ENCODE data around the gene KIFC3.
"Not testable (repeated sequence)": the region's sequence is repeated elsewhere in the genome, so short reads cannot be mapped to it uniquely, and the experiment has no call there.

KIFC3 gene

DNA sequence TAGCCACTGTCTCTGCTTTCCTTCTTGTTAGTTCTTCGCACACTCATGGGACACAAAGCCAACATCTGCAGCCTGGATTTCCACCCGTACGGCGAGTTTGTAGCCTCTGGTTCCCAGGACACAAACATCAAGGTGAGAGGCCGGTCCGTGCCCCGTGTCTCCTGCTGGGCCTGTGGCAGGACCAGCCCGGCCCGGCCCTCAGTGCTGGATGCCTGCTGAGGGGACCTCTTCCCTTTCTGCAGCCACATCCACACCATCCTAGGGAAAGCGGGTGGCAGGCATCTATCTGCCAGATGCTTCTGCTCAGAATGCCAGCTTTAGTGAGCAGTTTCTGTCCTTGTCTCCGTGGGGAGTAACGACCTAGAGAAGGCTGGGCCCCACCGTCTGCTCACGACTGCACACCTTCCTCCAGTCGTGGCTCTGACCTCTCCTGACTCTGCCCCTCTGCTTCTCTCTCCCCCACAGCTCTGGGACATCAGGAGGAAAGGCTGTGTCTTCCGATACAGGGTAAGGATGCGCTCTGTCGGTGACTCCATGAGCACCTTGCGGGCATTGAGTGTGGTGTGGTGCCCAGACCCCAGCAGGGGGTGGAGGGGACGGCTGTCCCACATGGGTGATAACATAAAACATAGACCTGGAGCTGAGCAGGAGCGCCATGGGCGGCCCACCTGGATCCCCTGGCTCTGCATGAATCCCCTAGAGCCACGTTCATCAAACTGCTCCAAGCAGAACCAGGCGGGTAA, 51.3 kb downstream of the KIFC3 start:
- no peak for DNase-seq

DNA sequence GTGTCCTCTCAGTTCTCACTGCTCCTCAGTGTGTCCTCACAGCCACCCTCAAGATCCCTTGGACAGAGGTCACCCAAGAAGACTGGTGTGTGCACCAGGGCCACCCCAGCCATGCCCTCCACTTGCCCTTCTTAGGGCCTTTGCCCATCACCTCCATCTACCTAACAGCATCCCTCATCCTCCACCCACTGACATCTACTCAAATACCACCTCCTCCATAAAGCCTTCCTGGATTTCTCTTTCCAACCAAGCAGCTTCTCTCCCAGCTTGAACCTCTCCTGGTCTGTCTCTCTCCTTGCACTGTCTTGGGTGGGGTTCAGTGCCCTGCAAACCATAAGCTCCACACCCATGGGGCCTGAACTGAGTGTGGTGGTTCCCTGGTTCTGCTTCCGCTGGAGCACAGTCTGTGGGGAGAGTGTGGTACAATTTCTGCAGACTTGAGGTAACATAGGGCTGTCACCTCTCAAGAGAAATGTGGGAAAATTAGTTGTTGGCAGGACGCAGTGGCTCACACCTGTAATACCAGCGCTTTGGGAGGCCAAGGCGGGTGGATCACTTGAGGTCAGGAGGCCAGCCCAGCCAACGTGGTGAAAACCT, 52.3 kb downstream of the KIFC3 start:
- DNase-seq, result no peak

DNA sequence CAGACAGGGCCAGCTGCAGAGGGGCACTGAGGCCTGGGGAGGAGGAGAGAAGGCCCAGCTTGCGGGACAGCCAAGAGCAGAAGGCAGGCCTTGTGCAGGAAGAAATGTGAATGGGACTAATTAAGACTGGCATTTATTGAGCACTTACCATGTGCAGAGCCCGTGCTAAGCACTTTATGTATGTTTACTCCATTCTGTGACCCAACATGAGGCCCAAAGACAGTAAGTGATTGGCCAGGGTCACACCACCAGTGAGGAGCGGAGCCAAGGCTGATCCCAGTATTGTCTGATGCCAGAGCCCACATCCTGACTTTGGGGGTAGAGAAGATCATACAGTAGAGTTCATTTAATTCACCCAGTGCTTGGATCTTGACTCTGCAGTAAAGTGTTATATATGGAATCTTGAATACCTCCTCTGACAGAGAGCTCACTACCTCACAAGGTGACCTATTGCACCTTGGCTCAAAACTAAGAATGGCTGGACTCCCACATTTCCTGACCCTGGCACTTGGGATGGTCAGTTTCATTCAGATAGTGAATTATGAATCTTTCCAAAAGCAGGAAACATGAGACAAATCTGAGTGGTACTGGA, 53.1 kb downstream of the KIFC3 start:
- DNase-seq, result no peak

DNA sequence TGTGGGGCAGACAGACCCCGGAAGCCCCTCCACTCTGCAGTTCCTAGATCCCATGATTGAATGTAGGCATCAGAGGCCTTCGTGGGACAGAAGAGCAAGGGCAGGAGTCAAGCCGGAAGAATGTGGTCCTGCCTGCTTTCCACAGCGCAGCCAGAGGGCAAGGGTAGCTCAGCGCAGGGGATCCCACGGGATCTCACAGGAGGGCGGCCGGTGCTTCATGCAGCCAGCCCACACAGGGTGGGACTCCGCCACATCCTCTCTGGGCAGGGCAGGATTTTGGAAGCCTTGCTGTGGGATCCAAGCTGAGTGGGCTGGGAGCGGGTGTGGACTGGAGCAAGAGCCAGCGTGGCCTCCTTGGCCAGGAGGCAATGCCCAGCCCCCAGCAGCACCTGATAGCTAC, 53.7 kb downstream of the KIFC3 start:
- no peak for DNase-seq

DNA sequence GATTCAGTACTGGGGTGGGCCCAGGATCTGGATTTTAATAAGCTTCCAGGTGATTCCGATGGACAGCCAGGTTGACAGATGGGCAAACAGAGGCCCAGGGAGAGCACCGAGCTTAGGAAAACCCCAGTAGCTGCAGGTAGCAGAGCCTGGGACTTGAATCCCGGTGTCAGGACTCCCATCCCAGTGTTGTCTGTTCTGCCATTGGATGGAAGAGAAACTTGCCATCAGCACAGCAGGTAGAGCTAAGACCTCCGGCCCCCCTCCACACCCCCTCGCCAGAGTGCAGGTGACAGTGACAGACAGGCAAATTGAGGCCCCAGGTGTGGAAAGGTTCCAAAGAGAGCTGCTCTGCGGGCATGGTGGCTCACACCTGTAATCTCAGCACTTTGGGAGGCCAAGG, 54.3 kb downstream of the KIFC3 start:
- no peak for DNase-seq

DNA sequence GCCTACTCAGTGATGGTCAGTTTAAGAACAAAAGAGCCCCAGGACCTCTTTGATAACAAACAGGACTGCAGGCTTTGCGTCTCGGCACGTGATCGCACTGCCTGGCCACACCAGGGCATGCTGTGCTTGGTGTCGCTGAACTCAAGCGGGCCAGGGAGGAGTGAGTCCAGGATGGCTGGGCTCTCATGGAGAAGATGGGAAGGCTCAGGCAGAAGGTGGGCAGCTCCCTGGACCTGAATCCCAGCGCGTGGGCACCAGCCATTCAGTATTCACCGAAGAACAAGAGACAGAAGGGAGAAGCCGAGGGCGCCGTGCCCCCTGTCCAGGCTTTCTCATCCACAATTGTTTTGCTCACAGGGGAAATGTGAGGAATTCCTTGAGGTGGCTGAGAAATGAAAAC, 54.8 kb downstream of the KIFC3 start:
- no peak for DNase-seq

DNA sequence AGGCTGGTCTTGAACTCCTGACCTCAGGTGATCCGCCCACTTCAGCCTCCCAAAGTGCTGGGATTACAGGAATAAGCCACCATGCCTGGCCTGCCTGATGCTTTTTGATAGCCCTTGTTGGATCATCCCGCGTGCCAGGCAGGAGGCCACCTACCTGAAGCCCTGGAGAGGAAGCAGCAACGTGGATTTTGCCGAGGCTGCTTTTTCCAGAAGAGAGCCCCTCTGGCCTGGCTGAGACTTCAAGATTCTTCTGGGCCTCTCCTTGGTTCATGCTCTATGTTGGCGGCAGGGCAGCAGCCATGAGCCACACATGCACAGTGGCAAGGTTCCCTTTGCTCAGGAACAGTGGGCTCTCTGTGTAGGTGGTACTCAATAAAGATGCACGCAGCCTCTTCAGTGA, 55.2 kb downstream of the KIFC3 start:
- no peak for DNase-seq

DNA sequence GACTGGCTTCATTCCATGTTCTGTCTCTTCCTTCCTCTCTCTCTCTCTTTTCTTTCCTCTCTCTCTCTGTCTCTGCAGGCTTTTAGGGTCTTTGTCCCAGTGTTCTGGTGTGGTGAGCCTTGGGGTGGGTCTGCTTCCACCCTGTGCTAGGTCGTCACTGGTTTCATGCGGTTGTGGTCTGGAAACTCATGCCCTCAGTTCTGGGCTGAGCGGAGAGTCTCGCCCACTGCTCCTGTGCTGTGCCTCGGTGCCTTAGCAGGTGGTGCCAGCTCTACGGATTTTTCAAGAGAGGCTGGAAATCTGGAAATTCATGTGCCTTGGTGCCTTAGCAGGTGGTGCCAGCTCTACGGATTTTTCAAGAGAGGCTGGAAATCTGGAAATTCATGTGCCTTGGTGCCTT, 56.0 kb downstream of the KIFC3 start:
- not testable (repeated sequence) for DNase-seq

DNA sequence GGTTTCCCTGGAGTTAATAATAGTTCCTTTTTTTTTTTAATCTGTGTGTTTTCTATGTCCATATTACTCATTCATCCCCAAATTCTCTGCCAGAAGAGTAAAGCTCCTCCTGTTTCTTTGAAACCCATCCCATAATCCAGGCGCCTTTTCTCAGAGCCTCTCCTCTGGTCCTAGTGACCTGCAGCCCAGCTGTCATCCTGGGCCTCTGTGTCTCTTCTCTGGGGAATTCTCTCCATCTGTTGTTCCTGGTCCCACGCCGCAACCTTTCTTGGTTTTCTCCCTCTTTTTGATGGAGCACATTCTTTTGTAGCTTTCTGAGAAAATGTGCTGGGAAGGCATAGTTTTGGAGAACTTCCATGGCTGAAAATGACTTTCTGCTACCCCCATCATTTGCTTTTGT, 56.5 kb downstream of the KIFC3 start:
- DNase-seq, result no peak

DNA sequence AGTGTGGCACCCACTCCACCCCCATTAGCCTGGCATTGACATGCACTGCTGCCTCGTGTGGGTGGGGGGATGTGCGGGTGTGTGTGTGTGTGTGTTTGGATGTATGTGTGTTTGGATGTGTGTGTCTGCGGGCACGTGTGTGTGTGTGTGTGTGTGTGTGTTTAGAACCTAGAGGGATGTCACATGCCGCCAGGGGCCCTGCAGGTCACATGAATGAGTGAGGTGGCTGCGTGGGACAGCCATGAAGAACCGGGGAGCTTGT, 57.7 kb downstream of the KIFC3 start:
- no peak for DNase-seq

DNA sequence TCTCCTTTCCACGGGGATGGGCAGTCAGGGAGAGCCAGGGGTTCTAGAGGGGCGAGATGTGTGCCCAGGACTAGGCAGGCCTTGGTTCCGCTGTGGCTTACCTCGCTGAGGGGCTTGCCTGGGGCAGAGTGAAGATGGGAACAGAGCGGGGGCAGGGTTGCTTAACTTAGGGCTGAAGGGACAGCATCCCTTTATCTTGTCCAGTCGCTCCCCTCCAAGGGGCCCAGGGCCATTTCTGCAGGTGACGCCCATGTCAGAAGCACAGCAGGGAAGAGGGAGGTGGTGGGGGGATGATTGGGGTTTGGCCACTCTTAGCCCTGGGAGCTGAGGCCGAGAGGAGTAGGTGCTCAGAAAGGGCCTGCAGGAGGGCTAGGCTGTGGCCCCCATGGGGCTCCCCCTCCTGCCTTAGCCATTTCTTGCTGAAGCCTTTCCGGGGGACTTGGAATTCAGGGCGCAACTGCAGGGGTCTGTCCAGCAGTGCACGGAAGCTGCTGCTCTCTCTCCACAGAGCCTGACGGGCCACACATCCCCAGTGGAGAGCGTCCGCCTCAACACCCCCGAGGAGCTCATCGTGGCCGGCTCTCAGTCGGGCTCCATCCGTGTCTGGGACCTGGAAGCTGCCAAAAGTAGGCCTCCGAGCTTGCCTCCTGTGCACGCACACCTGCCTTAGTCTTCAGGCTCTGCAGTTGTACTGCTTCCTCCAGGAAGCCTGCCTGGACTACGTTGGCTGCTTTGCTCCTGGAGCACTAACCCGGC, 58.2 kb downstream of the KIFC3 start:
- DNase-seq, result no peak

DNA sequence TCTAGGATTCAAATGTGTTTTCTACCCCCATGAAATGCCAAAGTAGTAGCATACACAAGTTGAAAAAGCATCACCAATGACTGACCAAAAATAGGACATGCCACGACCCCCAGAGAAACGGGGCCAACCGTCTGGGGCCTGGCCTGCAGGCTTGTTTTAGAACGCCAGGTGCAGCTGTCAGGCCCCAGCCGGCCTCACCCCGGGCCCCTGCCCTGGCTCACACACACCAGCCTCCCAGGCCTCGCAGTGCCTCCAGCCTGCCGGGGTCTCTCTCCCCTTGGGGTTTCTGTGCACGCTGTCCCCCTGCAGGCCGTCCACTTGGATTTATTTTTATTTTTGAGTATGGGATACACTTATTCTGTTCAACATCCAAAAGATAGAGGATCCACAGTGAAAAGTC, 58.8 kb downstream of the KIFC3 start:
- no peak for DNase-seq

DNA sequence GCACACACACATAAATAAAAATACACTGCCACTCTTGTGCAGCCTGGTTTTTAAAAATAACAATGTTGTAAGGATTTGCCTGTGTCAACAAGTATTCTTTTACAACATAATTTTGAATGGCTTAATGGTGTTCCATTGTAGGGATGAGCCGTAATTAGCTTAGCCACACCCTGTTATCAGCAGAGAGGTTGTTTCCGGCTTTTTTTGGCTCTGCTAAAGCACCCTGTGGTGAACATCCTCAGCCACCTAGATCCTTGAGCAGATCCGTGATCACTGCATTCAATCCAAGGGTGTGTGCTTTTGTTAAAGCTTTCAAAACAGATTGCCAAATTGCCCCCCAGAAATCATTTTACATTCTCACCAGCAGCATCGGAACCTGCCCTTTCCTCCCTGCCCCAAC, 59.7 kb downstream of the KIFC3 start:
- DNase-seq, result peak; percentile 33

DNA sequence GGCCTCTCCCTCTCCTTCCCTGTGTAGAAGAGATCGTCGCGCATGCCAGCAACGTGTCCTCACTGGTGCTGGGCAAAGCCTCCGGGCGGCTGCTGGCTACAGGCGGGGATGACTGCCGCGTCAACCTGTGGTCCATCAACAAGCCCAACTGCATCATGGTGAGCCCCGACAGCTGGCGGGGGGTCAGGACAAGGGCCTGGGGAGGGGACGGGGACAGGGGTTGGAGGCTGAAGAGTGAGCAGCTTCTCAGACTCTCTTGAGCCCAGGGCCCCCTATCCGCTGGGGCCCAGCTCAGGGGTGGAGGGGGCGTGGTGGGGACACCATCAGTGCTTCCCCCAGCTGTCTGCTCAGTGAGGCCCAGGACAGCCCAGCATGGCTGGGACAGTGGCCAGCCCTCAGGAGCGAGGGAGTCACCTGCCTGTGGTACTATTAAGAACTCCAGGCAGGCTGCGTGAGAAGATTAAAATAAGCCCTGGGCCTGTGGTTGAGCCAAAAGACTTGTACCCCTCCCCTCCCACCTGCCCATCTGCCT, 60.6 kb downstream of the KIFC3 start:
- no peak for DNase-seq

DNA sequence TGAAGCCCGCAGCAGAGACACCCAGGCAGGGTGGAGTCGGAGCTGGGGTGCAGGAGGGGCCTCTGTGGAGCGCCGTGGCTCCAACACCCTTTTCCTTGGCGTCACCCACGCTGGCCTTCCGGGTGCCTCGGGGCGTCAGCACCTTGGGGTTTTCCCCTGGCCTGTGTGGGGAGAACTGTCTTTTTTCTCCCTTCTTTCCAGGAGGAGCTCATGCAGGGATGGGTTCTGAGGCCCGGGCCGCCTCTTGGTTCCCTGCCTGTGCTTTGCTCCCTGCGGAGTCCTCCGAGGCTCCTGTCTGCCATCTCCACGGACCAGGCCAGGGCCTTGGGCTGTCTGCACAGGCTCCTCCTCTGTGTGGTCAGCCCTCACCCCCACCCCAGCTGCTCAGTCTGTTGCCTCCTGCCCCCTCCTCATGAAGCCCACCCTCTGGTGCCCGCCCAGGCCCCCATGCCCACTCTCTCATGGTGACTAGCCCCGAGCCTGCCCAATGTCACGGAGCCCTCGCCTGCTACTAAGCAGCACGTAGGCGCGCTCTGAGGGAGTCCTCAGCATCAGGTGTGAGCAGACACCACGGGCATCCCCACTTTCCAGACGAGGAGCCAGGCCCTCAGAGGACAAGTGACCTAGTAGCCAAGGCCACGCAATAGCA, 61.7 kb downstream of the KIFC3 start:
- no peak for DNase-seq

DNA sequence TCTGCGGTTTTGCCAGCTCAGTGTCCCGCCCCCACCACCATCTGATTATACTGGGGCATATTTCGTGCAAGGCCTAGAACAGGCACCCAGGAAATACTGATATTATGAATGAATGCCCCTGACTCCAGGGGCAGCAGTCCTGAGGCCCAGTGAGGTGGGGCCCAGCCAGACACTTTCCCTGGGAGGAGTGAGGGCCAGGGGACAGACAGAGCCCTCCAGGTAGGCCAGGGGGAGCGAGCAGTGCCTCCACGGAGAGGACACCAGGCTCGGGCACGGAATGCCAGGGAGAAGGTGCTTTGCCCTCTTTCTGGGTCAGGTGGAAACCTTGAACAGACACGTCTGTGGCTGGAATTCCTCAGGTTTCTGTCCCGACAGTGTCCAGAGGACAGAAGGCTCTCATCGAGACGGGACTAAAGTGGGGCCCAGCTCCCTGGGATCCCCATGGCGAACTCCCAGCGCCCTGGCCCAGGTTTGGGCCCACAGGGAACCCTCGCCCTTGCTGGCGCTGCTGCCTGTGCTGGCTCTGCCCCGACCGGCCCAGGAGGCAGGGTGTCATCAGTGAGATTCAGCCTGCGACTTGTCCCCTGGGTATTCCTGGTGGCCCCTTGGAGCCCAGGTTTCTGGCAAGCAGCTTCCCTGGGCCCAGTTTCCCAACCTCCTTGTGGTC, 62.4 kb downstream of the KIFC3 start:
- no peak for DNase-seq

DNA sequence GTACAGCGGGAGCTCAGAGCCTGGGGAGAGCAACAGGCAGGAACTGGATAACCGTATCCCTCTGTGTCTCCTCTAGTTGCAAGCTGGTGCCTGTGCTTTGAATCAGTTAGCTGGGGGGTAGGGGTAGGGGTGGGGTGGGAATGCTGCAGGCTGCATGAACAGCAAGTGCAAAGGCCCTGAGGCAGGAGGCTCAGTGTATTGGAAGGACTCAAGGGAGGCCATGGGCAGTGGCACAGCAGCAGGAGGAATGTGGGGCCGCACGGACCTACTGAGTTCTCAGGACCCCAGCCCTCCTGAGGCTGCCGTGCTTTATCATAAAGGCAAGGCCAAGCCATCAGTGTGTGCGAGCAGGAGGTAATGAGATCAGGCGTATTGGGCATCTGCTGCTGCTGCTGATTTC, 63.4 kb downstream of the KIFC3 start:
- DNase-seq, result no peak

DNA sequence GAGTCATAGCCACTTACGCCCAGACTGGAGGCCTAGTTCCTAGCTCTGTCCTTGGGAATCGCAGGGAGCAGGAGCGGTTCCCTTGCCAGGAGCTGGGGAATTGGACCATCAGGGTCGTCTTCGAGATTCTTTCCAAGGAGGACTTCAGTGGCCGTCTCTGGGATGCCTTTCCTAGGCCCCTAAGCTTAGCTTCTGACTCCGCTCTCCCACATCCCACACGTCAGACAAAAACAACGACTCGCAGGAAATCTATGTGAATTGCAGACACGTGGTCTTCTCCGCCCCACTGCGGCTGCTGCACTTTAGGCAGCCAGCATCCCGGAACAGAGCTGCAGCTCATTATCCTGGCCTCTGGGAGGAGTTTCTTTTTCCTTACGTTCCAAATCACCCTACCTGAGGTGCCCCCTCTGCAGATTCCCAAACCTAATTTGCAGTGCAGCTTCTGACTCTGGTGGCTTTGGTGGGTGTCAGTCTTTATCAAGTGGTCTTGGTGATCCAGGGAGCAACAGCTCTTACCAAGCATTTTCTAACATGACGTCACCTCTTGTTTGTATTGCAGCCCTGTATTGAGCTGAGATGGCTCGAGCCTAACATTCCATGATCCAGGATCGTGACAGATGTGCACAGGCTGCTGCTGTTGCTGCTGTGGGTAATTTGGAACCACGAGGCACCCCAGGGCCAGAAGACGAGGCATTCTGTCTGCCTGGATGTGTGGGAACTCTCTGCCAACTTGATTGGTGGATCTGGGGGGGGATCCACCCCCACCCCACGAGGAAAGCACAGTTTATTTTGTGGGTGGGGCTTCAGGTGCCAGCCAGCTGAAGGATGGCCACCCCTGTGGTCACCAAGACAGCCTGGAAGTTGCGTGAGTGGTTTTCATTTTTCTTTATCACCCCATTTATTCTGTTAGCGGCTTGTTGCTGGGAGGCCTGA, 65.6 kb downstream of the KIFC3 start:
- peak; percentile 44 for DNase-seq

DNA sequence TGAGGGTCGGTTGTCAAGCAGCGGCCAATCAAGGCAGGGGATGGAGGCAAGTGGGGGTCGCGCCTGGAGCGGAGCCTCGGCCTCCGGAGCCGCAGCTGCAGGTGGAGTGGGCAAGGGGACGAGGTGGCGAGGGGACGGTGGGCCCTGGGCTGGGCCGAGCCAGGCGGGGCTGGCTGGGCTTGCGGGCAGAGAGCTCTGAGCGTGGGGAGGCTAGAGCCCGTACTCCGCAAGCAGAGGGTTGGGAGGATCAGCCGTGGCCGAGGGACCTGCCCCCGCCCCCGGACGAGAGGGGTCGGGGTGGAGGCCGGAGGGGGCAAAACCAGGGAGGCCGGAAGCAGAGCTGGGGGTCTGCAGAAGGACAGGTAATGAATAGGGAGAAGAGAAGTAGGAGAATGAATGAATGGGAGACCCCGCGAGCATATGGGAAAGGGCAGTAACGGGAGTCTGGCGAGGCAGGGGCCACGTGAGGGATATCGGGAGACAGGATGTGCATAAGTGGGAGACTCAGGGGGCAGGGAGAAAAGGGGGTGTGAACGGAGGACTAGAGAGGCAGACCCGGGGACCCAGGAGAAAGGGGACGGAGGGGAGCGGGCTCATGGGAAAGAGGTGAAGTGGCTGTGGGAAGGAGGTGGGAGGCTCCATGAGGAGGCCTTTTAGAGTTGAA, 66.4 kb downstream of the KIFC3 start, which contains the start of gene KATNB1:
Gene KATNB1 (plus strand): TSS at position 16 of the 664 bp plus-strand sequence. CDS start 1,474 bp downstream, outside the sequence.
- DNase-seq, result no peak

DNA sequence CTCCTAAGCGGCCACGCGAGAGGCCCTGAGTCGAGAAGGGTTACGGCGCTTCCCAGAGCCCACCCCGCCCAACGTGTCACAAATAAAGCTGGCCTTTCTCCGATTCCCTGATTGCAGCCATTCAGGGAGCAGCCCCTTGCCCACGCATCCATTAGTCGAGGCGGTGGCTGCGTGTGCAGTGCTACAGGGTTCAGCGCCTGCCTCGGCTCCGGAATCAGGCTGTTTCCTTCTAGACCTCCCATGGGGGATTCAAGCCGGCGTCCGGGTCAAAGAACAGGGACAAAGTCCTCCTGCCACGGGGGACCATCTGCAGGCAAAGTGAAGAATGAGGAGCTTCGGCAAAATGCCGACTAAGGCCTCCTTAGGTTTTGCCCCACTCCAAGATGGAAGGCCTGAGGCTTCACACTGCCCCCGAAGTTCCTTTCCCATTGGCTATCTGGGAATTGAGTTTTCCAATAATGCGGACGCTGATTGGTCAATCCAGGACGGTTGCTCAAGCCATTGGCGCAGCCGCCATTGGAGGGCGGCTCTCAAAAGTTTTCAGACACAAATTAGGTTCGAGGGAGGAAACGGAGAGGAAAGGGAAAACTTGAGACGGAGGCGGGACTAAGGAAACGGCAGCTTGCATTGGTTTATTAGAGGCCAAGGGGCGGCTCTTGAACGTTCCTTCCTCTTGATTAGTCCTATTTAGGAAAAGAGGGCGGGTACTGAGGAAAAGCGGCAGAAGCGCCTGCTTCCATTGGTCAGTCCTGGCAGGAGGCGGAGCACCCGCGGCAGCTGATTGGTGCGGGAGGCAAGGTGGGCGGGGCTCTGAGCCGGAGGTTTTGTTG, 67.2 kb downstream of the KIFC3 start:
- DNase-seq, result peak; percentile 97
